Activated naive CD8-positive, alpha-beta T cell (primary cell): Measurements from ENCODE around the gene PHLPP1.

ENCODE experiments used
- H3K27ac Mint-ChIP-seq: one replicate; pipeline ENCODE4 v1.8.0; 2021; ENCODE audit warnings: mixed read lengths
- H3K27me3 Mint-ChIP-seq: one replicate; pipeline ENCODE4 v1.8.0; 2021; ENCODE audit warnings: mixed read lengths
- H3K36me3 Mint-ChIP-seq: one replicate; pipeline ENCODE4 v1.8.0; 2021; ENCODE audit warnings: mixed read lengths
- H3K4me1 Mint-ChIP-seq: one replicate; pipeline ENCODE4 v1.8.0; 2021; ENCODE audit warnings: low read depth, mixed read lengths
- H3K4me3 Mint-ChIP-seq: one replicate; pipeline ENCODE4 v1.8.0; 2021; ENCODE audit warnings: mild to moderate bottlenecking, mixed read lengths
- H3K9me3 Mint-ChIP-seq: one replicate; pipeline ENCODE4 v1.8.0; 2021; ENCODE audit warnings: low read depth, mixed read lengths

PHLPP1 gene

DNA sequence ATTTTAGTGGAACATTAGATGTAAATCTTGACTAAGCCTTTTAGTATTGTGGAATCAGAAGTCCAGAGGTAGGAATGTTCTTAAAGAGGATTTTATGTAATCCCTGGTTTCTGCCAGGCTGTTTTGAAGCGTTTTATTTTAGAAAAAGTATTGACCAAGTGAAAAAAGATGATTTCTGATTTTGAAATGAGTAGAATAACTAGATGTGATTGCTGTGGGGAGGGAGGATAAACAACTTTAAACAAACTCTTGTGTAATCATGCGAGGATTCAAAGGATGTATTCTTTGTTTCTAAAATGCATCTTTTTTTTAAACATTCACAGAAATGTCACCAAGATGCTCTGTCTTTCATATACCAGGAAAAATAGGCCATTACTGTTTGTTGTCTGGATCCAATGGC lies 53.9 kb downstream of the PHLPP1 start:
- Mint-ChIP-seq H3K4me3 (no peak overlapping the region), H3K36me3 (no peaks in the 10 kb centered on the region), H3K9me3 (no peaks in the 10 kb centered on the region), H3K4me1 (peaks cover 17% of the 10 kb centered on the region), H3K27ac (no peak overlapping the region), H3K27me3 (no peaks in the 10 kb centered on the region)

GRCh38 chr18:62771494-62772270 lies 56.3 kb downstream of the PHLPP1 start:
- Mint-ChIP-seq H3K9me3 (no peaks in the 10 kb centered on the region), H3K27ac (no peak overlapping the region), H3K4me1 (peaks cover 17% of the 10 kb centered on the region), H3K4me3 (no peak overlapping the region), H3K36me3 (no peaks in the 10 kb centered on the region), H3K27me3 (peaks cover 1% of the 10 kb centered on the region)

- no peak overlapping the region for H3K27ac Mint-ChIP-seq
- H3K36me3 Mint-ChIP-seq: no peaks in the 10 kb centered on the region
- H3K27me3 Mint-ChIP-seq: peaks cover 1% of the 10 kb centered on the region
- no peak overlapping the region for H3K4me3 Mint-ChIP-seq
- no peaks in the 10 kb centered on the region for H3K9me3 Mint-ChIP-seq
- peaks cover 12% of the 10 kb centered on the region for H3K4me1 Mint-ChIP-seq
These were observed 57.7 kb downstream of the PHLPP1 start for GRCh38 chr18:62772860-62773584.

DNA sequence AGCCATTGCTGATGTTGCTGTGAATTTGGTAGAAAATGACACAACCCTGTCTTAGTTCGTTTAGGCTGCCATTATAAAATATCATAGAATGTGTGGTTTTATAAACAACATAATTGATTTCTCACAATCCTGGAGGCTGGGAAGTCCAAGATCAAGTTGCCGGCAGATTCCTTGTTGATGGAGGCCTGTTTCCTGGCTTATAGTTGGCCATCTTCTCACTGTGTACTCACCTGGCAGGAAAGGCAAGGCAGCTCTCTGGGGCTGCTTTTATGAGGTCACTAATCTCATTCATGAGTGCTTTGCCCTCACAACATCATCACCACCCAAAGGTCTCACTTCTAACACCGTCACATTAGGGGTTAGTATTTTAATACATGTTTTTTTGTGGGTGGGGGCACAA lies 58.4 kb downstream of the PHLPP1 start:
- no peak overlapping the region for H3K27ac Mint-ChIP-seq
- peaks cover 1% of the 10 kb centered on the region for H3K27me3 Mint-ChIP-seq
- no peaks in the 10 kb centered on the region for H3K9me3 Mint-ChIP-seq
- no peak overlapping the region for H3K4me3 Mint-ChIP-seq
- H3K4me1 Mint-ChIP-seq: peaks cover 10% of the 10 kb centered on the region
- no peaks in the 10 kb centered on the region for H3K36me3 Mint-ChIP-seq

GRCh38 chr18:62776024-62776570 lies 60.8 kb downstream of the PHLPP1 start:
- peaks cover 1% of the 10 kb centered on the region for H3K27me3 Mint-ChIP-seq
- peaks cover 12% of the 10 kb centered on the region for H3K4me1 Mint-ChIP-seq
- H3K4me3 Mint-ChIP-seq: no peak overlapping the region
- H3K9me3 Mint-ChIP-seq: no peaks in the 10 kb centered on the region
- no peaks in the 10 kb centered on the region for H3K36me3 Mint-ChIP-seq
- H3K27ac Mint-ChIP-seq: no peak overlapping the region

DNA sequence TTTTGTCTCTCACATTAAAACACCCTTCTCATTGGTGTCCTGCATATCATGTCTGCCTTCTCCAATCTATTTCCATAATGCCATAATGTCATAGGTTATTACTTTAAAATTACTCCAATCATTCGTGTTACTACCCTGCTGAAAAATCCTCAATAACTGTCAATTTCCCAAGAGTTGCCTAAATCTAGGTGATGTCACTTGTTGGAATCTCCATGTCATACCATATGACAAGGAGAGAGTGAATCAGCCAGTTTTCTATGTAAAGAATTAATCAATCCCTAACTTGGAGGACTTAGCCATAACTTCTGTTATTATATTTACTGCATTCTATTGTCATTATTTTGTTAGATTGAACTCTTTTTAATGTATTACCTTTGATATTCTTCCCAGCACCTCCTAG lies 62.5 kb downstream of the PHLPP1 start:
- Mint-ChIP-seq H3K9me3 (no peaks in the 10 kb centered on the region), H3K27me3 (peaks cover 1% of the 10 kb centered on the region), H3K4me1 (peaks cover 6% of the 10 kb centered on the region), H3K27ac (no peak overlapping the region), H3K4me3 (no peak overlapping the region), H3K36me3 (no peaks in the 10 kb centered on the region)

DNA sequence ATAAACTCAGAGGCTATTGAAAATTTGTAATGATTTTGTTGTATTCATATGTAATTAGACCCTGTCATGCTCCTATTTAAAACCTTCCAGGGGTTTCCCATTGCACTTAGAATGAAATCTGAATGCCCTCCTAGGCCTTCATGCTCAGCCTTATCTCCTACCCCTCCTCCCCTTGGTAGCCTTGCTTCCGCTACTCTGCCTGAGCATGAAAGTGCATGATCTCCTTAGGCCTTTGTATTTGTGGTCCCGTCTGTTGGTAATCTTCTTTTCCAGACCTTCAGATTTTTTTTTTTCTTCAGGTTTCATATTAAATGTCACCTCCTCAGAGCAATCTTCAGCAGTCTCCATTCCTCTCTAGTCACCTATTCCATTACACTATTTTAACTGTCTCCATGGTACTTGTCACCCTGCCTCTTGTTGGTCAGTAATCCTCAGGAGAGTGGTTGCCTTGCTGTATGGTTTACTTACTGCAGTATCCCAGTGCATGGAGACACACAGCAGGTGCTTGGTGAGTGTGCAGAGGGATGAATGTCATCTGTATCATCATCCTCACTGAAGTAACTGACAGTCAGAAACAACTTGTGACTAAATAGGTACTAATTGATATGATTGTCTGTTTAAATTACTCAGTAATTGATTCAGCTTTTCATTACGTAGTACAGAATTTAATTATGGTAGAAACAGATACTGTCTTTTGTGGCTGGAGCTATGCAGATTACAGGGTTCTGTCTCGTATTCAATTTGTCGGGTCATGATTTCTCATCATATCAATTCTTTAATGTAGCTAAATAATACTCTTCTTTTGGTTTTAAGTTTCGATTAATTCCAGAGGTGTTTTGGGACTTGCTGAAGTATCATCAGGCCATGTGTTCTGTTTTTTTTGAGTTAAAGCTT lies 63.9 kb downstream of the PHLPP1 start:
- Mint-ChIP-seq H3K4me3 (no peak overlapping the region), H3K36me3 (no peaks in the 10 kb centered on the region), H3K27me3 (peaks cover 1% of the 10 kb centered on the region), H3K27ac (no peak overlapping the region), H3K4me1 (peaks cover 13% of the 10 kb centered on the region), H3K9me3 (no peaks in the 10 kb centered on the region)

DNA sequence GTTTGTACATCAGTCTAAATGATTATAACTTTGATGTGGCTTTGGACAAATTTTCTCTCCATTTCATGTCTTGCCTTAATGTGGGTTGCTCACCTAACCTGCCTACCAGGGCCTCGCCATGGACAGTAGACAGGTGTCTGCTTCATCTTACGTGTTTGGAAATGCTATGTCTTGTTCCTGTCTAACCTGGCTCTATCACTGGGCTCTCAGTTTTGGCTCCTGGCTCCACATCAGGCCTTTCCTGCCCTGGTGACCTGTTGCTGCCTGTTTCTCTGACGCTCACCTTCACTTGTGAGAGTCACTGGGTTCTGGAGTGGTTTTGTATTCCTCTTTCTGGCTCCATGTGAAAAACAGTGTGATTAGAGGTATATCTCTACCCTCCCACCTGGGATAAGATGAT lies 65.9 kb downstream of the PHLPP1 start:
- no peaks in the 10 kb centered on the region for H3K36me3 Mint-ChIP-seq
- H3K27ac Mint-ChIP-seq: no peak overlapping the region
- H3K27me3 Mint-ChIP-seq: no peaks in the 10 kb centered on the region
- H3K4me1 Mint-ChIP-seq: peaks cover 31% of the 10 kb centered on the region
- H3K4me3 Mint-ChIP-seq: no peak overlapping the region
- no peaks in the 10 kb centered on the region for H3K9me3 Mint-ChIP-seq

DNA sequence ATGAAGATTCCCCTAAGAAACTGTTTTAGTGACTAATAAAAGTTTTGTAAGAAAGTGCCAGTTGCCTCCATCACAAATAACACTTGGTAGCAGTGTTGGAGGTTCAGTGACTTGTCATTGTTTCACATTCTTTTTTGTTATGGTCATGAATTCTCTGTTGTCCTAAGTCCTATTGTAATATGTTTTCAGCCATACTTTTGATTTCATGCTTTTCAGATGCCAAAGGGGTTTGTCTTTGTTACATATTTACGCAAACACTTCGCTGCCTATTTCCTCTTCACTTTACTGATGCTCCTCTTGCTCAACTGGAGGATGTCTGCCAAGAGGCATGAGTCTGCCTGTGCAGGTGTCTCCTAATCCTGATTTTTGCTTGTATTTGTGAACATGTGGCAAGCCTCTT lies 66.6 kb downstream of the PHLPP1 start:
- Mint-ChIP-seq H3K4me1 (peaks cover 31% of the 10 kb centered on the region), H3K27me3 (no peaks in the 10 kb centered on the region)

DNA sequence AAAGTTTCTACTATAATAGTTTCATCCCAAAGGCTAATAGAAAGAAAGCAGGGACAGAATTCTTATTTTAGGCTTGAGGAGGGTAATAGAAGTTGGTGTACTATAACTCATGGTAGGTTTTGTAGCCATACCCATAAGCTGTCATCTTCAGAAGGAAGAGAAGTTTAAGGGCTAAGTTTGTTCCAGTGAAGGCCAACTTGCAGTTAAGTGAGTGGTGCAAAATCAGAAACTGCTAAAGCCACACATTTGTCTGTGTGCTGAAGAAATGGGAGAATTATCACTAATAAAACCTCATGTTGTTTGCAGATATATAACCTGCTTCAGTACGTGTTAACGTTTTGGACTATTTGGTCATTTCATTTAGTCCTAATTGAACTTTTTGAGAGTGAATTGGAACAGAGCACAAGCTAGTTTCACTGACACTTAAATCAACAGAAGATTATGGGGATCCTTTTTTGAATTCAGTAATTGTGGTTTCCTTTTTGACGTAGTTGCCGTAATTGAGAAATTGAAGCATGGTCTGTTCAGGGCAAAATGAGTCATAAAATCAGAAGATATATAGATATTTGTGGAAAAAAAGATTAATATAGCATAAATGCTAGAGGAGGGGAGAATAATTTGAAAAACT lies 69.1 kb downstream of the PHLPP1 start:
- no peaks in the 10 kb centered on the region for H3K9me3 Mint-ChIP-seq
- H3K4me1 Mint-ChIP-seq: peaks cover 47% of the 10 kb centered on the region
- H3K27me3 Mint-ChIP-seq: no peaks in the 10 kb centered on the region
- H3K4me3 Mint-ChIP-seq: peak overlapping the region; percentile 21
- peak overlapping the region; percentile 48 for H3K27ac Mint-ChIP-seq
- no peaks in the 10 kb centered on the region for H3K36me3 Mint-ChIP-seq

More for the DNA sequence above, 66.6 kb downstream of the PHLPP1 start:
- Mint-ChIP-seq H3K4me3 (no peak overlapping the region), H3K27ac (peak overlapping the region; percentile 66), H3K36me3 (no peaks in the 10 kb centered on the region), H3K9me3 (no peaks in the 10 kb centered on the region)

DNA sequence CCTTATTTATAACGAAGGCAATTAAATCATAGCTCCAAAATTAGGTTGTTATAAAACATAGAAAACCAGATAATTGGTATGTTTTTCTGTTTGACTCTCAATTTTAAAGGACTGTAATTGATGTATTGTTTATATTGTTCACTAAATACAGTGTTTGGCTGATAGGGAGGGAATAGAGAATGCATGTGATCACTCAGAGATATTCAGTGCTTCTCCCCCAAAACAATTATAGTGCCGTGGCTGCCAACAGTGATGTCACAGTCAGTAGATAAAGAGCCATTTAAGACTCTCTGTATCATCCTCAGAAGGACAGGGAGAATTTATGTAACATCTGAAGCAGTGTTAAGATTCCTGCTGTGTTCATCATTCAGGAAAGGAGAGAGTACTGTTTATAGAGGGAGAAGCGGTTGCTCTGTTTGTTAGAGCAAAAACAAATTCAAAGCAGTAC lies 69.6 kb downstream of the PHLPP1 start:
- peak overlapping the region; percentile 48 for H3K27ac Mint-ChIP-seq

DNA sequence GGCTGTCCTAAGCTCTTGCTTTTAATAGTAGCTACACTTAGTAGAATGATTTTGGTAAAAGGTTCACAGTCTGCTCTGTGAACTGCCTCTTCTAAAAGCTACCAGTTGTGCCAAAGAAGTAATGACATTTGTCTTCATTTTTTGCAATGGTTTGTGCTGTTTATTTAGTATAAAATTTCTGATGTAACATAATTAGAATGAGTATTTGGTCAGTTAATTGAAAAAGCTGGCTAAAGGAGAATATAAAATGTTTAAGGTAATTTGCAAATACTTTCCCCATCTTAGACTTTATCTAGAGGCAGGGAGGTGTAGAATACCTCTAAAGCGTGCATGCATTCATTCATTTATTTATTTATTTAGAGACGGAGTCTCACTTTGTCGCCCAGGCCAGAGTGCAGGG lies 71.3 kb downstream of the PHLPP1 start:
- H3K27ac Mint-ChIP-seq: no peak overlapping the region
- no peaks in the 10 kb centered on the region for H3K9me3 Mint-ChIP-seq
- no peaks in the 10 kb centered on the region for H3K36me3 Mint-ChIP-seq

More for the DNA sequence above, 69.6 kb downstream of the PHLPP1 start:
- Mint-ChIP-seq H3K27me3 (no peaks in the 10 kb centered on the region), H3K9me3 (no peaks in the 10 kb centered on the region), H3K4me3 (peak overlapping the region; percentile 21), H3K4me1 (peaks cover 49% of the 10 kb centered on the region), H3K36me3 (no peaks in the 10 kb centered on the region)

GRCh38 chr18:62788111-62788510 lies 72.8 kb downstream of the PHLPP1 start:
- Mint-ChIP-seq H3K9me3 (no peaks in the 10 kb centered on the region), H3K27ac (no peak overlapping the region), H3K4me1 (peaks cover 56% of the 10 kb centered on the region), H3K27me3 (no peaks in the 10 kb centered on the region), H3K4me3 (no peak overlapping the region), H3K36me3 (no peaks in the 10 kb centered on the region)

More for the DNA sequence above, 71.3 kb downstream of the PHLPP1 start:
- H3K4me1 Mint-ChIP-seq: peaks cover 56% of the 10 kb centered on the region
- H3K27me3 Mint-ChIP-seq: no peaks in the 10 kb centered on the region
- no peak overlapping the region for H3K4me3 Mint-ChIP-seq

- Mint-ChIP-seq H3K9me3 (no peaks in the 10 kb centered on the region), H3K4me3 (no peak overlapping the region), H3K27me3 (no peaks in the 10 kb centered on the region), H3K36me3 (no peaks in the 10 kb centered on the region), H3K27ac (no peak overlapping the region), H3K4me1 (peaks cover 52% of the 10 kb centered on the region)
These were observed 73.5 kb downstream of the PHLPP1 start for GRCh38 chr18:62788876-62789275.
